Ammon's horn (tissue), 1 donor: Measurements from ENCODE around the gene EGF.

Experiments
- DNase-seq: peaks from one replicate; pipeline ENCODE4 v3.0.0-alpha.2; 2016; ENCODE audit warnings: low spot score

The EGF gene

DNA sequence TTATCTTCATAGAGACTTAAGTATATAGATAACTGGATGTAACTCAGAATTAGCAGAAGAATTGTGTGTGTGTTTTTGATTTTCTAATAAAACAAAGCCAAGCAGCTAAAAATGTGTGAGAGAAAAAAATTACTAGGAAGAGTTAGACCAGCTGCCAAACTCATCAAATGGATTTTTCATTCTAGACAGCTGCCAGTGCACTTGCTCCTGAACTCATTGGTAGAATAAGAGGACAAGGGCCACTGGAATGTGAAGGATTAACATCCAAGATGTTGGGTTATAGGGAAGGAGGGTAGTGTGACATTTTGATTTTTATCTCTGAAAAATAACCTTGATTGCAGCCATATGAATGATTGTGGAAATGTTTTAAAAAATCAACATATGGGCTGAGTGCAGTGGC is 49.7 kb downstream of the EGF start:
- DNase-seq, result no peak

DNA sequence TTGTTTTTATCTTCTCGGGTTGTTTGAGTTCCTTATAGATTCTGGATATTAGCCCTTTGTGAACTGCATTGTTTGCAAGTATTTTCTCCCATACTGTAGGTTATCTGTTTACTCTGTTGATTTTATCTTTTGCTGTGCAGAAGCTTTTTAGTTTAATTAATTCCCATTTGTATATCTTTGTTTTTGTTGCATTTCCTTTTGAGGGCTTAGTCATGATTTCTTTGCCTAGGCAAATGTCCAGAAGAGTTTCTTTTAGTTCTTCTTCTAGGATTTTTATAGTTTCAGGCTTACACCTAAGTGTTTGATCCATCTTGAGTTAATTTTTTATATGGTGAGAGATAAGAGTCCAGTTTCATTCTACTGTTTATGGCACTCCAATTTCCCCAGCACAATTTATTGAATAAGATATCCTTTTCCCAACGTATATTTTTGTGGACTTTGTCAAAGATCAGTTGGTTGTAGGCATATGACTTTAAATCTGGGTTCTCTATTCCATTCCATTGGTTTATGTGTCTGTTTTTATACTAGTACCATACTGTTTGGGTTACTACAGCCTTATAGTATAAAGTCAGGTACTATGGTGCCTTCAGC is 54.3 kb downstream of the EGF start:
- no peak for DNase-seq

DNA sequence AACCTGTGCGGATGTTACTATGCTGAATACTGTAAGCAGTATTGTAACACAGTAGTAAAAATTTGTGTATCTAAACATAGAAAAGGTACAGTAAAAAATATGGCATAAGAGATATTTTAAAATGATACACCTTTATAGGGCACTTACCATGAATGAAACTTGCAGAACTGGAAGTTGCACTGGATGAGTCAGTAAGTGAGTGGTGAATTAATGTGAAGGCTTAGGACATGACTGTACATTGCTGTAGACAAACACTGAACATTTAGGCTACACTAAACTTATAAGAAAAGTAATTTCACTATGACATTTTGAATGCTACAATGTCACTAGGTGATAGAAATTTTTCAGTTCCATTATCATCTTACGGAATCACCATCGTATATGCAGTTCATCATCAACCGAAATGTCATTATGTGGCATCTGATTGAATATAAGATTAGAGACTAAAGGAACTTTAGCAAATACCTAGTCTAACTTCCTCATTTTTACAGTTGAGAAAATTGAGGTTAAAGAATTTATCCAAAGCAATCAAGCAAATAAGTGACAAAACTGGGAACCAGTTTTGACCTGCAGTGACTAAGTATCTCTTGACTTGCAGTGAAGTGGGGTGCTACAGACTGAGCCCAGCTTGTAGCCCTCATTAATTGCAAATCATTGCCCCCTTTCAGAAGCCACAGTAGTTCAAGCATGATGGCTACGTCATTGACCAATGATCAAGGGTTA is 55.3 kb downstream of the EGF start:
- DNase-seq, result no peak

DNA sequence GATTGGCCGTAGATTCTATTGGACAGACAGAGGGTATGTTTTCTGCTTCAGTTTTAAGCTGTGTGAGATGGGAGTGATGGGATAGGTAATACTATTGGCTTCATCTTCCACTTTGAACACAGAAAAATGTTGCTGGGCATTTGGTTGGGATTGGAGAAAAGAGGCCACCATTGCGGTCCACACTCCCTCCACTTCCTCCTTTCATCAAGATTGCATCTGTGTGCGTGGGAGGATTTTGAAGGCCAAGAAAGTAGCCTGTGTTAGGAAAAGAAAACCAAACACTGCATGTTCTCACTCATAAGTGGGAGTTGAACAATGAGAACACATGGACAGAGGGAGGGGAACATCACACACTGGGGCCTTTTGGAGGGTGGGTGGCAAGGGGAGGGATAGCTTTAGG is 56.4 kb downstream of the EGF start:
- no peak for DNase-seq

DNA sequence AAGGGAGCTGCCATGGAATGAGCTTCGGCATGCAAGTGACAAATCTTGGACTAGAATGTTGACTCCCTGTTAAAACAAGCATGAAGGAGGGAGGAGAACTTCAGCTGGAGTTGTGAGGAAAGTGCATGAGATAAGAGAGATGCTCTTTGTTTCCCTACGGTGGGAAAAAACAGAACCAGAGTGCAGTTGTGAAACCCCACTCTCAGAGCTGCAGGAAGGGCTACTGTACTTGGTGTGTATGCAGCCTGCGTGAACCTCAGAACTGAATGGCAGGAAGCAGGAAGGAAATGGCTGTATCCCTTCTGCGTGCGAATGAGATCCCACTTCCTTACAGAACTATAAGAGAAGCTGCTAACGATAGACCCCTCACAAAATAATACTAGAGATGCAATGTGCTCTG is 57.2 kb downstream of the EGF start:
- DNase-seq, result peak; percentile 13

DNA sequence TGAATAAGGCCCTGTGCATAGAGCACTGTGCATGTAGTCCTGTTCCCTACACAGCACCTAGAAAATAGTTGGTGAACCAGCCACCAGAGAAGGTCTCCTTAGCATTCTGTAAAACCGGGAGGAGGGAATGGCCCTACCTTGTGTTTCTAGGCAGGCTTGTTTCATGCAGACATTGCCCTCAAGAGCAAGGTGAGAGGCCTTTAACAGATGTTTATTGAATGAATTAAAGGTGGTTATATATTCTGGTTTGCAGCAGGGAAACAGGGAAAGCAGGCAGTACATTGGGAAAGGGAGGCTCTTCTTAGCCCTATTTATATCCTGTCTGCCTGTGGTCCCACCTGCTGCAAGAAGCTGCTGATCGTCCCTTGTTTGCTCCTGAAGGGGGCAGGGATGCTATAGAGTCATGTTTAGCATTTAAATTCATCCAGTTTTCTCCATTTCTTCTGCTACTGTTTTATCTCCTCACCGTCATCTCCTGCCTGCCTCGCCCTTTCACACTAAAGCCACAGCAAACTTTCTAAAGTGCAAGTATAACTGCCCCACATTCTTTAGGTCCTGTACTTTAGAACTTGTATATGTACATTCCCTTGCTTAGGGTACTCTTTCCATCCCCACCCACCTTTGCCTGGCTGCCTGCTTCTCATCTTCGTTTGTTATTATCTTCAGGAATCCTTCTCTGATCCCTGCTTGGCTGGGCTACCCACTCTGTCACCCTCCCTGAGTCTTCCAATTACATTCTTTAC is 60.3 kb downstream of the EGF start:
- no peak for DNase-seq

DNA sequence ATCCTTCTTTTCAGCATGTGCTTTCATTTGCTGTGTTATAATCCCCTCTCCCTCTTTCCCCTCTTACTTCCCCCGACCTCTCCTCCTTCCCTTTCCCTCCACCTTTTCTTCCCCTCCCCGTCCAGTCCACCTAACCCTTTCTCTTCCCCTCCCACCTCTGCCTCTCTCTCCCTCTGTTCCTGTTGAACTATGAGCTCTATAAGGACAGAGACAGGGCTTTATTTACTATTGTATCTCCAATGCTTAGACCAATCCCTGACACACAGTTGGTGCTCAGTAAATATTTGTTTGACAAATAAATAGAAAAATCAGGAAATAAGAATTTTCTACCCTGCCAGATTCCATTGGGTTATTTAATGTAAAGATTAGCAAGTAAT is 60.8 kb downstream of the EGF start:
- no peak for DNase-seq

DNA sequence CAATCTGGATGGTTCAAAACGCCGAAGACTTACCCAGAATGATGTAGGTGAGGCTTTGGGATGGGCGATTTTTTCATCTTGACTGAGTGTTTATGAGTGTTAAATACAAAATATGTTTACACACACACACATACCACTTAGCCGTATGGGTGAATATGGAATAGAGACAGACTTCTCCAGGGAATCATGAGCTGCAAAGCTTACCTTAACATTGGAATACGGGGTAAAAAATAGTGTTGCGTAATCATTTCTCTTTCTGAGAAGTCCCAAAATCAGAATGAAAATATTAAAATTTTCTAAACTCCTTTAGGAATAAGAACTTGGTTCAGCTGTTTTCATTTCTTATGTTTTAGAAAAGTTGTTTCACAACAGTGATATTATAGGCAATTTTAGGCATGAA is 63.5 kb downstream of the EGF start:
- no peak for DNase-seq

DNA sequence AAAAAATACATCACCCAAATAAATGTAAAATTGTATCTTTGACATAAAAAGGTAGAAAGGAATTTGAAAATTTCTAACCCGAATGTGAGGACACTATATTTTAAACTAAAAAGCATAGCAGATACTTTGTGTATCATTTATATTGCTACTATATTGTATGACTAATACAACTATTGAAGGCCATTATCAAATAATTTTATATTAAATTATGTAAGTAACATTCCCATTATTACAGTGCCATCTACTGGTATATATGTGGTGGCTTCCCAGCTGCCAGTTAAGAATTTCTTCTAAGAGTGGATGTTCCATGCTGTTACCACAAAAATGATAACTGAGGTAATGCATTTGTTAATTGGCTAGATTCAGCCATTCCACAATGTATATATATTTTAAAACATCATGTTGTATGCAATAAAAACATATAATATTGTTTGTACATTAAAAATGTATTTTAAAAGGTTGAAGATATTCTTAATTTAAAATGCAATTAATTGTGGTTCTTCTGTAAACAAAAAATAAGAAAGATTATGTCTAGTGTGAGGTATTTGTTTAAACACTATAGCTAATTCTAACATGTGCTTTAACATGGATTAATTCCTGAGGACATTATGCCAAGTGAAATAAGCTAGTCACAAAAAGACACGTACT is 65.3 kb downstream of the EGF start:
- DNase-seq, result peak; percentile 37

DNA sequence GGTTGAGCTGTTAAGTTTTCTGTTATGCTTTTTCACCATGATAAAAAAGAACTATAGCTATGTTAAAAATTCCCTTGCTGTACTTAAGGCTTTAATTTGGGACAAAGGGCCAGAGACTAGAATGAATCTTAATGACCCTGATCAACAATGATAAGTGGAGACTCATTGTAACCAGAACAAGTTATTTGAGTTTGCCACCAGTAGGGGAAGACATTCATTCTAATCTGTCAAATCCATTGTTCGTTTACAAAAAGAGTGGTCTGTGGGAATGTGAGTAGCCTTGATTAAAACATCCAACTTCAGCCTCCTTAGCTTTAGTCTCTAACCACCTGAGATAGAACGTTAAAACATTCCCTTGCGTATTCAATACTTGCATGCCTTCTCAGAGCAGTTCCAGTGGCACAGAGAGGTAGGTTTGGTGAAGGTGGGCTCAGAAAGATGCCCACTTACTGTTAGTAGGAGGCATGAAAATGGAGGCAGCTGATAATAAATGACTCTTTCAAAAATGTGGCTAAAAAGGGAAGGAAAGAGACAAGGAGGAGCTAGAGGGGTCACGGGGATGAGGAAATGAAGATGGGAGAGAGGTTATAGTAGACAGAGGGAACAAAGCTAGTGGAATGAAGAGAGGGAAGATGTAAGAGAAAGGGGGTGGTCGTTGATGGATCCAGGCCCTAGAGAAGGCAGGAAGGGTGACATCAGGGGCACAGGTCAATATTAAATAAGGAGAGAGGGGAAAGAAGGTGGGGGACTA is 66.2 kb downstream of the EGF start:
- DNase-seq, result no peak

DNA sequence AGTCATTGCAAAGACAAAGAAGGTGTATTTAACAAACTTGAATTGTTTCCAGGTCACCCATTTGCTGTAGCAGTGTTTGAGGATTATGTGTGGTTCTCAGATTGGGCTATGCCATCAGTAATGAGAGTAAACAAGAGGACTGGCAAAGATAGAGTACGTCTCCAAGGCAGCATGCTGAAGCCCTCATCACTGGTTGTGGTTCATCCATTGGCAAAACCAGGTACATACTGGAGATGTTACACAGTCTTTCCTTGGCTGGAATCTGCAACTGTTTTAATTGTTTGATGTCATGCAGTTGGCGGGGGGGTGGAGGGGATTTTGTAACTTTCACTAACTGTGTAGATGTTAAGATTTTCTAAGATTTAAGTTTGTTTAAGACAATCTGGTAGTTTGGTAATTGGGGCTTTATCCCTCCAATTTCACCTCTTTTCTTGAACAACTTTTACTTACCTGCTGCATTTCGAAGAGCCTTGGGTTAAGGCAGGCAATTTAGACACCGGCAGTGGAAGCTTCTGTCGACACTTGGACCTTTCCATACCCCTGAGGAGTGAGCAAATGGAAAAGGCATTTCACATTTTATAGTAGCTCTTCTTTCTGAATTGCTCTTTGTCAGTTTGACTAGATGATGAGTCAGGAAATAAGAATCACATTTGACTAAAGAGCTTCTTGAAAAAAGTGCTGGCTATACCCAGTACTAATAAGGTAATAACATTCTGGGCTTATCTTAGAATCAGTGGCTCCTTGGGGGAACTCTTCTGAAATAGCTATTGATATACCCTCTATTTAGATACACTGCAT is 67.4 kb downstream of the EGF start:
- DNase-seq, result no peak

DNA sequence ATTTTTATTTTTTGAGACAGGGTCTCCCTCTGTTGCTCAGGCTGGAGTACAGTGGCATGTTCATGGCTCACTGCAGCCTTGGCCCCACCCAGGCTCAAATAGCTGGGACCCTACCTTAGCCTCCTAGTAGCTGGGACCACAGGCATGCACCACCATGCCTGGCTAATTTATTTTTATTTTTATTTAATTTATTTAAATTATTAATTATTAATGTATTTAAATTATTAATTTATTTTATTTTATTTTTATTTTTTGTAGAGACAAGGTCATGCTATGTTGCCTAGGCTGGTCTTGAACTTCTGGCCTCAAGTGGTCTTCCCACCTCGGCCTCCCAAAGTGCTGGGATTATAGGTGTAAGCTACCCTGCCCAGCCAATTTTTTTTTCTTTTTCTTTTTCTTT is 69.3 kb downstream of the EGF start:
- DNase-seq, result no peak

DNA sequence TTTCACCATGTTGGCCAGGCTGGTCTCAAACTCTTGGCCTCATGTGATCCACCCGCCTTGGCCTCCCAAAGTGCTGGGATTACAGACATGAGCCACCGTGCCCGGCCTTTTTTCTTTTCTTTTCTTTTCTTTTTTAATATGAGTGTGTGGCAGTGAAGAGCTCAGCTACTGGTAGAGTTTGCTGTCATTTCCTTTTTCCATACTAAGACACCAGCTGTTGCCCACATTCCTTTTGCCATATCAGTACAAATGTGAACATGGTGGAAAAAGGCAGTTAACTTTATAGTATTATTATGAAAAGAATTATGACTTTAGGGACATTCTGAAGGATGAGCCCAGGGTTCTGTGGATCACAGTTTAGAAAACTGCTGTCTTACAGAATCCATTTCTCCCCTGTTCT is 69.8 kb downstream of the EGF start:
- DNase-seq, result no peak

DNA sequence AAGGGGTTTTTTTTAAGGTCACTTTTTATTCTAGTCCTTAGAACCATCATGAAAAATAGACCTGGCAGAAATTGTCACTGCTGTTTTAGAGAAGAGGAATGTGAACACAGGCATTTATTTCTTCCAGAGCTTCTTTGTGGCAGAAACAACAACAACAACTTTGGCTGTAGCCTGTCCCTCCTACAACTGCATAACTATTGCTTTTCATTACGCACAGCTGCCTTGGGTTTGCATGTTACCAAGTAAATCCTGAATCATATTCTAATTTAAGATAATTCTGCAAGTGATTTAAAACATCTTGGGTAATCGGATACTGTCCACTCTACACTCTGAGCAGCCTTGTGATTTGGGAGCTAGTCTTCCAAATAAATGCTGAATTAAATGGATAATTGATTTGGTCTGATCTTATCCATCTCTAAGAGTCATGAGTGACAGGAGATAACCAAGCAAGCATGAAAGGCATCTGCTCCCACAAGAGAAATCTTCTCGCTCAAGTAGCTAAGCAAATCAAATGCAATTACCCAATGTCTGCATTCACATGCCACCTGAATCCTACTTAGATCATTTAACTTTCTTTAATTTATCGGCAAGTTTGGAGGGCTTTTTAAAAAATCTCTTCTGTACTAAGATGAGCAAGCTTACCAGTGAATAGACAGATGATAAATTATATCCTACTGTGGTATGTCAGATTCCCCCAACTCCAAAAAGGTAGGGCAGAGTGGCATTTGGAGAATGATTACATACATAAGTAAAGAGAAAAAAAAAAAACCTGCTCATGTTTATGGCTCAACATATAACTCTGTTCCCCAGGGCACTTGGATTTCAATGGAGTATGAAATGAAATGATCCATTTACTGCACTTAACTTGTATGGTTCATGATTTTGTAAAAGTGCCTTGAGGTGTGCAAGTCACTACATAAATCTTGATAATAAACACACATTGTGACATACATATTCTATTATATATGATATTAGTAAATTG is 73.6 kb downstream of the EGF start:
- no peak for DNase-seq

DNA sequence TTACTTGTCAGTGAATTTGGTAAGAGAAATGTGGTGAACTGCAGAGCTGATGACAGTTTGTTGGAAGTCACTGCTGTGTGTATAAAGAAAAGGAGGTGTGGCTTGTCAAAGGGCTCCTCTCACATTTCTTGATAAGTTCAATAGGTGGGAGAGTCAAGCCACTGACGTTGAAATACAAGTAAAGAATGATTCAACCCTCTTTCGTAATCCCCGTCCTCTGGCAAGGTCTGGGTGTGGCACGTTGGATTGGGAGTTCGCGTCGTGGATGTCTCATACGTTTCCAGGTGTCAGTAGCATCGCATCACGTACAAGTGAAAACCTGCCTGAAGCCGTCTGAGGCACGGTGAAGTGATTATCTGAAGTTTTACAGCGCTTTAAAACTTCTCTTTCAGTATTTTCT is 76.4 kb downstream of the EGF start:
- no peak for DNase-seq

DNA sequence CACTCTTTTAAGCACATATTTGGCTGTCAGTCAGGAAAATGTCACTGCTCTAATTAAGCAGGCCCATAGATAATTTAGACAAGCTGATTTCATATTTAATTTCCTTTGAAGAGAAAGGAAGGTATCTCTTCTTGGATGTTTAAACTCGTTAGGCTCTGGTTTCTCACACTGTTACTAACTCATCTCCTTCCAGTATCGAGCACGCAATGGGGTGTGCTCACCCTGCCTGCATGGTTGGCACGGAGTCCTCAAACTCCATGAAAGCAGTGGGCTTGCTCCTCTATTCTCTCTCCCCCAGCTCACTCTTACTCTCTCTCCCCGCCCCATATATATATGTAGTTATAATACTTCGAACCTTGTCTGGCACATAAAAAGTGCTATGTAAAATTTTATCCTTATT is 76.9 kb downstream of the EGF start:
- DNase-seq, result no peak

DNA sequence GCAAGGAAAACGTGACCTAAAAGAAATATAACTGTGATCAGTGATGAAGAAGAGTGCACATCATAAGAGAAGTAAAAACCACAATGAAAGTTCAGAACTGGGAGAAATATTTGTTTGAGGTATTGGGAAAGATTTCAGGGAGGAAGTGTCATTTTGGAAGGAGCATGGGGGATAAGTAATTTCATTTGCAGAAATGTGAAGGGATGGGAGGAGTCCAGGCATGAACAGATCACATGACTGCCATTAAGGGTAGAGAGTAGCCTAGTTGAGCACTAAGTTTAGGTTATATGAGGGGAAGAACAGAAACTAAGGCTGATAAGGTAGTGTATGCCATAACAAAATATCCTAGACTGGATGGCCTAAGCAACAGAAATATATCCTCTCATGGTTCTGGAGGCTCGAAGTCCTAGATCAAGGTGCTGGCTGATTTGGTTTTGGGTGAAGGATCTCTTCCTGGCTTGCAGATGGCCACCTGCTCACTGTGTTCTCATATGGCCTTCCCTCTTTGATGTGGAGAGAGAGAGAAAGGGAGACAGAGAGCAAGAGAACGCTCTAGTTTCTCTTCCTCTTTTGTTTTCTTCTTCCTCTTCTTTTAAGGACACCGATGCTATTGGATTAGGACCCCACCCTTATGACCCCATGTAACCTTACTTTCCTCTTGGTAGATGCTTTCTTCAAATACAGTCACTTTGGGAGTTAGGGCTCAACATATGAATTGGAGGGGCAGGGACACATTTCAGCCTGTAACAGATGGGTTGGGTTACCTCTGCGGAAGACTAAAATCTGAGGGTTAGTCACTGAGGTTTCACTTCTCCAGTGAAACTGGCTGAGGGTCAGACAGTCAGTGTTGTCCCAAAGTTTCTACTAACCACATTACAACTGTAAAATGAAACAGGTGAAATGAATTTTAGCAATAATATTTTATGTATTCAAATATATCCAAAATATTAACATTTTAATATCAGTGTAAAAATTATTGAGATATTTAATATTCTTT is 77.9 kb downstream of the EGF start:
- peak; percentile 20 for DNase-seq

DNA sequence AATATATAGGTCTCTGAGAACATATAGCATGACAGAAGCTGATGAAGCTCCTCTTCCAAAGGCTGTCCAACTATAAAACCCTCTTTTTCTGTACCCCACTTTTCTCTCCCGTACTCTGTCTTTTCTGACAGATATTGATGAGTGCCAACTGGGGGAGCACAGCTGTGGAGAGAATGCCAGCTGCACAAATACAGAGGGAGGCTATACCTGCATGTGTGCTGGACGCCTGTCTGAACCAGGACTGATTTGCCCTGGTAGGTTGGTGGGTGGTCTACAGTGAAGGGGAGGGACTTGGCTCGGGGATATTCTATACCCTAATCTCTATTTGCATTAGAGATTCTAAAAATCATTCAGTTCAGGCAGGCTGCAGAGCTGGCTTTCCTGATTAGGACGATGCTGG is 80.4 kb downstream of the EGF start:
- no peak for DNase-seq

DNA sequence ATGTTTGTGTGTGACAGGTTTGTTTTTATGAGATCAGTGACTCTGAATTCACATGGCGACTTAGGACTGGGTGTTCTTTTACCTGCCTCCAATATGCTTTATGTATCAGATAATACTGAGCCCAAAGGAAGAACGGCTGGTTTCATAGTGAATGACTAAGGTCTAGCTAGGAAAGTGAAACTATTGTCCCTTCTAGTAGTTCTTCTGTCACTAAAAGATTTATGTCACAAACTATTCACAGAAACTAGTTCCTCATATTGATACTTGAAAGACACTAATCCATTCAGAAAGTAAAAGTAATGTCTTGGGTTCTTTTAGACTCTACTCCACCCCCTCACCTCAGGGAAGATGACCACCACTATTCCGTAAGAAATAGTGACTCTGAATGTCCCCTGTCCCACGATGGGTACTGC is 81.7 kb downstream of the EGF start:
- no peak for DNase-seq
